NCI-H2107 treated with DMSO at 0.1 percent for 48 hours (cell line): Measurements from ENCODE around the gene SENP2.
A peak's percentile ranks its signal among the peaks of the same experiment; 100 is the strongest.
"Not testable (repeated sequence)": the region's sequence is repeated elsewhere in the genome, so short reads cannot be mapped to it uniquely, and the experiment has no call there.

Experiments used
- DNase-seq: peaks from one replicate; lab custom pipeline; 2025; ENCODE audit not compliant: unreplicated experiment; lab: John Stamatoyannopoulos, UW

SENP2 gene

GRCh38 chr3:185585859-185586685 lies at the start of gene SENP2:
SENP2 (plus strand) TSS chr3:185586295; CDS start chr3:185586414, 119 bp downstream.
- peak; percentile 100 for DNase-seq

- peak; percentile 57 for DNase-seq
Measured at GRCh38 chr3:185537369-185537970, 48.6 kb upstream of the SENP2 start.

- DNase-seq = no peak
Measured at GRCh38 chr3:185539934-185540333, 46.2 kb upstream of the SENP2 start.

- DNase-seq = no peak
Measured at GRCh38 chr3:185540695-185541094, 45.4 kb upstream of the SENP2 start.

- DNase-seq = no peak
Measured at GRCh38 chr3:185549122-185549521, 37.0 kb upstream of the SENP2 start.

- no peak for DNase-seq
Measured at GRCh38 chr3:185549651-185550111, 36.4 kb upstream of the SENP2 start.

GRCh38 chr3:185552358-185552877 lies 33.7 kb upstream of the SENP2 start, which contains the start of gene LIPH:
LIPH (minus strand) TSS chr3:185552588; CDS start chr3:185552471, 117 bp downstream.
- peak; percentile 50 for DNase-seq

GRCh38 chr3:185555101-185555501 lies 31.0 kb upstream of the SENP2 start:
- DNase-seq = no peak

- DNase-seq = no peak
Measured at GRCh38 chr3:185555860-185556347, 30.2 kb upstream of the SENP2 start.

GRCh38 chr3:185556640-185557039 lies 29.5 kb upstream of the SENP2 start:
- not testable (repeated sequence) for DNase-seq

- no peak for DNase-seq
Measured at GRCh38 chr3:185558395-185558794, 27.7 kb upstream of the SENP2 start.

- no peak for DNase-seq
Measured at GRCh38 chr3:185559706-185560090, 26.4 kb upstream of the SENP2 start.

- no peak for DNase-seq
Measured at GRCh38 chr3:185560676-185561075, 25.4 kb upstream of the SENP2 start.

GRCh38 chr3:185561374-185561943 lies 24.6 kb upstream of the SENP2 start:
- DNase-seq = no peak

- DNase-seq = peak; percentile 22
Measured at GRCh38 chr3:185561958-185562357, 24.1 kb upstream of the SENP2 start.

GRCh38 chr3:185572183-185572582 lies 13.9 kb upstream of the SENP2 start:
- DNase-seq = no peak

- DNase-seq = peak; percentile 93
Measured at GRCh38 chr3:185575108-185575869, 10.8 kb upstream of the SENP2 start.

GRCh38 chr3:185582236-185582635 lies 3.9 kb upstream of the SENP2 start:
- DNase-seq = no peak

- DNase-seq = no peak
Measured at GRCh38 chr3:185582871-185583270, 3.2 kb upstream of the SENP2 start.

- no peak for DNase-seq
Measured at GRCh38 chr3:185583925-185584324, 2.2 kb upstream of the SENP2 start.

- DNase-seq = no peak
Measured at GRCh38 chr3:185584686-185585085, 1.4 kb upstream of the SENP2 start.
